GM18858 (cell line): ENCODE data around the gene TAS2R30.

Experiments
- ATAC-seq: cut with Tn5 transposase; IDR thresholded peaks from one replicate; pipeline ENCODE4 v1.9.1; 2021; ENCODE audit not compliant: unreplicated experiment

The TAS2R30 gene

GRCh38 chr12:11134305-11134704 is at the start of gene TAS2R30:
TAS2R30 (minus strand) TSS chr12:11134644; CDS start chr12:11134244, 400 bp downstream.
- ATAC-seq: no peak

GRCh38 chr12:11183011-11183410 is 48.6 kb upstream of the TAS2R30 start:
- no peak for ATAC-seq

GRCh38 chr12:11182529-11182928 is 48.1 kb upstream of the TAS2R30 start:
- ATAC-seq: no peak

- ATAC-seq: no peak
Measured at GRCh38 chr12:11178250-11178649, 43.8 kb upstream of the TAS2R30 start.

- no peak for ATAC-seq
Measured at GRCh38 chr12:11174022-11174421, 39.6 kb upstream of the TAS2R30 start.

GRCh38 chr12:11171969-11172675 is 37.7 kb upstream of the TAS2R30 start:
- no peak for ATAC-seq

- peak; percentile 81 for ATAC-seq
Measured at GRCh38 chr12:11171145-11171968, 36.9 kb upstream of the TAS2R30 start, which contains the start of gene SMIM10L1. SMIM10L1 (plus strand) TSS chr12:11171194; CDS start chr12:11171357, 163 bp downstream.

GRCh38 chr12:11170810-11171144 is 36.3 kb upstream of the TAS2R30 start:
- no peak for ATAC-seq

- no peak for ATAC-seq
Measured at GRCh38 chr12:11166300-11166699, 31.9 kb upstream of the TAS2R30 start.

- ATAC-seq: no peak
Measured at GRCh38 chr12:11164384-11164783, 29.9 kb upstream of the TAS2R30 start.

GRCh38 chr12:11162502-11162901 is 28.1 kb upstream of the TAS2R30 start:
- no peak for ATAC-seq

GRCh38 chr12:11158885-11159444 is 24.5 kb upstream of the TAS2R30 start:
- no peak for ATAC-seq

GRCh38 chr12:11154400-11154925 is 20.0 kb upstream of the TAS2R30 start:
- no peak for ATAC-seq

GRCh38 chr12:11152725-11153124 is 18.3 kb upstream of the TAS2R30 start:
- ATAC-seq: no peak

GRCh38 chr12:11150832-11151231 is 16.4 kb upstream of the TAS2R30 start:
- peak; percentile 49 for ATAC-seq

GRCh38 chr12:11147420-11147819 is 13.0 kb upstream of the TAS2R30 start:
- ATAC-seq: no peak

- no peak for ATAC-seq
Measured at GRCh38 chr12:11144297-11144696, 9.9 kb upstream of the TAS2R30 start.

- no peak for ATAC-seq
Measured at GRCh38 chr12:11143352-11143751, 8.9 kb upstream of the TAS2R30 start.

GRCh38 chr12:11136075-11136474 is 1.6 kb upstream of the TAS2R30 start:
- ATAC-seq: no peak

- no peak for ATAC-seq
Measured at GRCh38 chr12:11133816-11134215, 628 bp downstream of the TAS2R30 start.

- ATAC-seq: no peak
Measured at GRCh38 chr12:11133162-11133561, 1.3 kb downstream of the TAS2R30 start.

GRCh38 chr12:11130999-11131398 is 3.4 kb downstream of the TAS2R30 start:
- no peak for ATAC-seq
